DMS153 (cell line): ENCODE data around the gene PLB1.

Experiments
- DNase-seq: peaks from one replicate; lab custom pipeline; 2025; lab: John Stamatoyannopoulos, UW

PLB1 gene

GRCh38 chr2:28506112-28506910, 10.5 kb downstream of the PLB1 start:
- DNase-seq, result no peak

GRCh38 chr2:28507796-28508764, 12.2 kb downstream of the PLB1 start:
- peak; percentile 79 for DNase-seq

GRCh38 chr2:28509361-28509760, 13.5 kb downstream of the PLB1 start:
- no peak for DNase-seq

GRCh38 chr2:28510184-28510583, 14.3 kb downstream of the PLB1 start:
- DNase-seq, result no peak

GRCh38 chr2:28511871-28512606, 16.2 kb downstream of the PLB1 start:
- DNase-seq, result no peak

GRCh38 chr2:28512607-28512965, 16.7 kb downstream of the PLB1 start:
- DNase-seq, result no peak

GRCh38 chr2:28513097-28513496, 17.2 kb downstream of the PLB1 start:
- DNase-seq, result no peak

GRCh38 chr2:28515176-28515751, 19.4 kb downstream of the PLB1 start:
- no peak for DNase-seq

- no peak for DNase-seq
Measured at GRCh38 chr2:28516430-28516829, 20.6 kb downstream of the PLB1 start.

GRCh38 chr2:28516950-28517349, 21.1 kb downstream of the PLB1 start:
- DNase-seq, result no peak

GRCh38 chr2:28521663-28522062, 25.8 kb downstream of the PLB1 start:
- DNase-seq, result no peak

GRCh38 chr2:28522481-28522880, 26.6 kb downstream of the PLB1 start:
- DNase-seq, result no peak

GRCh38 chr2:28523902-28524301, 28.0 kb downstream of the PLB1 start:
- DNase-seq, result no peak

- DNase-seq, result no peak
Measured at GRCh38 chr2:28525481-28525880, 29.6 kb downstream of the PLB1 start.

GRCh38 chr2:28526527-28527132, 30.8 kb downstream of the PLB1 start:
- DNase-seq, result no peak

- DNase-seq, result no peak
Measured at GRCh38 chr2:28527196-28527595, 31.3 kb downstream of the PLB1 start.

GRCh38 chr2:28528206-28528605, 32.3 kb downstream of the PLB1 start:
- DNase-seq, result no peak

GRCh38 chr2:28530782-28531181, 34.9 kb downstream of the PLB1 start:
- no peak for DNase-seq

GRCh38 chr2:28532399-28532798, 36.5 kb downstream of the PLB1 start:
- DNase-seq, result no peak

GRCh38 chr2:28533044-28533680, 37.3 kb downstream of the PLB1 start:
- DNase-seq, result no peak

- DNase-seq, result no peak
Measured at GRCh38 chr2:28534817-28535216, 39.0 kb downstream of the PLB1 start.
